Fibroblast of lung (primary cell): ENCODE data around the gene GRK5. TPM values are rescaled to one million over a fixed set of nuclear protein-coding genes. Genes with fewer than 3 reads are reported as not detected.

ENCODE experiments used
- DNase-seq, 2 donors: peaks; one replicate each; pipeline versions ENCODE4 v3.0.0 to v3.0.0-alpha.2; 2010; ENCODE audit warnings: low read depth in 2 of 2
- H2AFZ ChIP-seq: 2 replicates; pipeline ENCODE4 v1.5.1; 2012; ENCODE audit warnings: low read length, control low read depth, inconsistent platforms
- H3K27ac ChIP-seq: 2 replicates; pipeline ENCODE4 v1.5.1; 2011; ENCODE audit warnings: low read length, control low read depth; ENCODE audit not compliant: insufficient read depth
- H3K27me3 ChIP-seq: 2 replicates; pipeline ENCODE4 v1.5.1; 2011; ENCODE audit warnings: mild to moderate bottlenecking, low read length; ENCODE audit not compliant: control insufficient read depth, insufficient read depth
- H3K36me3 ChIP-seq: 2 replicates; pipeline ENCODE4 v1.5.1; 2011; ENCODE audit warnings: low read length; ENCODE audit not compliant: control insufficient read depth, insufficient read depth
- H3K4me1 ChIP-seq: 2 replicates; pipeline ENCODE4 v1.5.1; 2011; ENCODE audit warnings: low read length; ENCODE audit not compliant: control insufficient read depth, insufficient read depth; ENCODE audit errors: extremely low read depth
- H3K4me2 ChIP-seq: 2 replicates; pipeline ENCODE4 v1.5.1; 2011; ENCODE audit warnings: low read length, control low read depth; ENCODE audit not compliant: insufficient read depth; ENCODE audit errors: extremely low read depth
- H3K4me3 ChIP-seq, 4 experiments: fragments of 200-600 bp in 1 of 4; sonication (generic) in 1 of 4; replicated peaks in 1 of 4; 2 replicates each; pipeline ENCODE4 v1.5.1; 2011 to 2016; ENCODE audit warnings: low read length in 4 of 4, low read depth in 3 of 4, mild to moderate bottlenecking in 3 of 4, control low read depth in 2 of 4, inconsistent platforms in 1 of 4, mixed read lengths in 1 of 4; ENCODE audit not compliant: insufficient read depth in 1 of 4; ENCODE audit errors: control extremely low read depth in 1 of 4
- H3K79me2 ChIP-seq: 2 replicates; pipeline ENCODE4 v1.5.1; 2012; ENCODE audit warnings: mild to moderate bottlenecking, low read length, inconsistent platforms; ENCODE audit not compliant: control insufficient read depth, insufficient read depth
- H3K9ac ChIP-seq: 2 replicates; pipeline ENCODE4 v1.5.1; 2011; ENCODE audit warnings: mild to moderate bottlenecking, low read length, control low read depth; ENCODE audit not compliant: insufficient read depth
- H3K9me3 ChIP-seq: 2 replicates; pipeline ENCODE4 v1.5.1; 2012; ENCODE audit warnings: low read depth, low read length; ENCODE audit not compliant: control insufficient read depth, insufficient read depth
- H4K20me1 ChIP-seq: 2 replicates; pipeline ENCODE4 v1.5.1; 2011; ENCODE audit warnings: low read length; ENCODE audit not compliant: control insufficient read depth, insufficient read depth; ENCODE audit errors: extremely low read depth
- CTCF ChIP-seq, 2 donors: IDR thresholded peaks in 1 of 2; conservative IDR thresholded peaks in 1 of 2; 1 replicate in 1 of 2; 2 replicates in 1 of 2; pipeline ENCODE4 v1.5.1; 2011 to 2012; ENCODE audit warnings: low read length in 2 of 2, control low read depth in 1 of 2, inconsistent platforms in 1 of 2, low read depth in 1 of 2, mild to moderate bottlenecking in 1 of 2
- EZH2 ChIP-seq: IDR thresholded peaks from 2 replicates; pipeline ENCODE4 v1.5.1; 2012; ENCODE audit warnings: low read length, control low read depth, mild to moderate bottlenecking; ENCODE audit errors: missing control alignments
- polyA plus RNA-seq, 2 donors: library from polyadenylated mRNA; depleted of rRNA in 1 of 2; stranded (reverse) in 1 of 2; unstranded in 1 of 2; fragments of >200 nt; gene quantifications; 2 replicates each; pipeline ENCODE4 v1.2.1, GENCODE V29; 2011 to 2012; ENCODE audit warnings: missing spikeins in 1 of 2
- total RNA-seq: library from RNA; depleted of rRNA; stranded (reverse); fragments of >200 nt; gene quantifications from 2 replicates; pipeline ENCODE4 v1.2.1, GENCODE V29; 2014

The GRK5 gene
- total and polyA plus RNA-seq, 2 donors (not counting 1 experiment from before 2014, with no cell fraction given), result 24.1 to 90.3 TPM

GRCh38 chr10:119452396-119452795, 245.0 kb downstream of the GRK5 start:
- Histone ChIP-seq H3K4me1 (peaks cover 10% of the 10 kb centered on the region), H3K27ac (no peak overlapping the region), H3K9me3 (no peaks in the 10 kb centered on the region), H3K79me2 (no peaks in the 10 kb centered on the region), H3K4me2 (no peak overlapping the region), H2AFZ (no peak overlapping the region), H3K4me3 (no peak overlapping the region), H3K36me3 (peaks cover 33% of the 10 kb centered on the region), H3K27me3 (no peaks in the 10 kb centered on the region), H3K9ac (no peak overlapping the region), H4K20me1 (no peaks in the 10 kb centered on the region)
- no peak for DNase-seq
- TF ChIP-seq EZH2, result no peak
- no peak for TF ChIP-seq CTCF (conservative IDR thresholded peaks at IDR 0.05 in 1 of 2, IDR thresholded peaks at IDR 0.05 in 1 of 2; ENCODE audit: low read depth in 1 of 2, low read length in 2 of 2)

DNA sequence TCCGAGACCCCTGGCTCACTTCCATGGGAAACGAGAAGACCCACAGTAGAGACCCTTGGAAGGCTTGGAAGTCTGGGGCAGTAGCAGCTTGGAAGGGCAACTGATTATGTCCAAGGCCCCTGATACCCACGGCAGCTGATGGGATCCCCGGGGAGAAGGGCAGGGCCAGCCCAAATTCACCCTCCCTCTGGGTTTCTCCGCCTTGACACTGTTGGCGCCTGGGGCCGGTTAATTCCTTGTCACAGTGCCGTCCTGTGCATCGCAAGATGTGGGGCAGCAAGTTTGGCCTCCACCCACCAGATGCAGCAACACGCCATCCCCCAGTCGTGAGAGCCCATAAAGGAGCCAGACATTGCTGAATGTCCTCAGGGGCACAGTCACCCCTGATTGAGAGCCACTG, 245.9 kb downstream of the GRK5 start:
- peaks cover 10% of the 10 kb centered on the region for H3K4me1 ChIP-seq
- no peak for DNase-seq
- H3K4me2 ChIP-seq, result no peak overlapping the region
- H3K4me3 ChIP-seq, result no peak overlapping the region
- no peak overlapping the region for H2AFZ ChIP-seq
- no peak for TF ChIP-seq EZH2
- TF ChIP-seq CTCF (conservative IDR thresholded peaks at IDR 0.05 in 1 of 2, IDR thresholded peaks at IDR 0.05 in 1 of 2; ENCODE audit: low read depth in 1 of 2, low read length in 2 of 2), result no peak
- H3K27me3 ChIP-seq, result no peaks in the 10 kb centered on the region
- no peaks in the 10 kb centered on the region for H4K20me1 ChIP-seq
- H3K27ac ChIP-seq, result no peak overlapping the region
- H3K9ac ChIP-seq, result no peak overlapping the region
- H3K79me2 ChIP-seq, result no peaks in the 10 kb centered on the region
- peaks cover 29% of the 10 kb centered on the region for H3K36me3 ChIP-seq
- no peaks in the 10 kb centered on the region for H3K9me3 ChIP-seq

DNA sequence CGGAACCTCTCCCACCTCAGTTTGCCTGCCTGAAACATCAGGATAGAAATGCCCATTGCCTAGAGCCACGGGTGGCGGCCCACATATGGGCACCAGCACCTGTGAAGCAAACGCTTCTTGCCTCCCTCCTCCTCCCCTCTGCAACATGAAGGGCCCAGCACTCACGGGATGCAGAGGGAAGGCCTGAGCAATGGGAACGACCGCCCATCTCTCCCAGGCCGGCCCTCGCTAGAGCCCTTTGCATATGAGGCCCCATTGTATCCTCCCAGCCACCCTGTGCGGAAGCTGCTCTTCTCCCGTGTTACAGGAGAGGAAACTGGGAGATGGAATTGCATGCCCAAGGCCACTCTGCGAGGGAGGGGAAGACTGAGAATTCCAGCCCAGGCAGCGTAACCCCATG, 246.9 kb downstream of the GRK5 start:
- H2AFZ ChIP-seq, result no peak overlapping the region
- no peak overlapping the region for H3K4me2 ChIP-seq
- H3K4me1 ChIP-seq, result peaks cover 9% of the 10 kb centered on the region
- H3K27me3 ChIP-seq, result no peaks in the 10 kb centered on the region
- no peaks in the 10 kb centered on the region for H3K79me2 ChIP-seq
- no peaks in the 10 kb centered on the region for H4K20me1 ChIP-seq
- no peak overlapping the region for H3K27ac ChIP-seq
- H3K4me3 ChIP-seq, result no peak overlapping the region
- H3K9ac ChIP-seq, result no peak overlapping the region
- peaks cover 28% of the 10 kb centered on the region for H3K36me3 ChIP-seq
- no peak for DNase-seq
- no peaks in the 10 kb centered on the region for H3K9me3 ChIP-seq
- no peak for TF ChIP-seq EZH2
- TF ChIP-seq CTCF (conservative IDR thresholded peaks at IDR 0.05 in 1 of 2, IDR thresholded peaks at IDR 0.05 in 1 of 2; ENCODE audit: low read depth in 1 of 2, low read length in 2 of 2), result no peak
